ENCODE results near the gene PIK3CB. TPM values are rescaled to one million over a fixed set of nuclear protein-coding genes. Genes with fewer than 3 reads are reported as not detected.
"Not testable (repeated sequence)": the region's sequence is repeated elsewhere in the genome, so short reads cannot be mapped to it uniquely, and the experiment has no call there.

Gene PIK3CB
- total RNA-seq, 2 experiments from 2014 or later, result 17.4 to 20.5 TPM

GRCh38 chr3:138801792-138802191 lies 32.9 kb downstream of the PIK3CB start:
- DNase-seq, result no peak
- Mint-ChIP-seq H3K4me1 (peaks cover 24% of the 10 kb centered on the region), H3K9me3 (no peaks in the 10 kb centered on the region), H3K36me3 (peaks cover 4% of the 10 kb centered on the region), H3K4me3 (no peak overlapping the region), H3K27me3 (no peaks in the 10 kb centered on the region), H3K27ac (no peak overlapping the region)

- no peak overlapping the region for H3K27ac Mint-ChIP-seq
- H3K4me3 Mint-ChIP-seq, result no peak overlapping the region
- H3K36me3 Mint-ChIP-seq, result peaks cover 7% of the 10 kb centered on the region
- H3K27me3 Mint-ChIP-seq, result no peaks in the 10 kb centered on the region
- H3K4me1 Mint-ChIP-seq, result peaks cover 24% of the 10 kb centered on the region
- no peak for DNase-seq
- H3K9me3 Mint-ChIP-seq, result no peaks in the 10 kb centered on the region
Measured at GRCh38 chr3:138800248-138800647, 34.5 kb downstream of the PIK3CB start.

GRCh38 chr3:138799822-138800221 lies 34.9 kb downstream of the PIK3CB start:
- no peak for DNase-seq
- no peak overlapping the region for H3K4me3 Mint-ChIP-seq
- peaks cover 24% of the 10 kb centered on the region for H3K4me1 Mint-ChIP-seq
- H3K9me3 Mint-ChIP-seq, result no peaks in the 10 kb centered on the region
- peaks cover 7% of the 10 kb centered on the region for H3K36me3 Mint-ChIP-seq
- H3K27ac Mint-ChIP-seq, result no peak overlapping the region
- H3K27me3 Mint-ChIP-seq, result no peaks in the 10 kb centered on the region

- no peak for DNase-seq
- no peak overlapping the region for H3K4me3 Mint-ChIP-seq
- H3K27me3 Mint-ChIP-seq, result no peaks in the 10 kb centered on the region
- no peaks in the 10 kb centered on the region for H3K9me3 Mint-ChIP-seq
- H3K4me1 Mint-ChIP-seq, result peaks cover 14% of the 10 kb centered on the region
- no peak overlapping the region for H3K27ac Mint-ChIP-seq
- H3K36me3 Mint-ChIP-seq, result peaks cover 12% of the 10 kb centered on the region
Measured at GRCh38 chr3:138797508-138798038, 37.2 kb downstream of the PIK3CB start.

- no peak for DNase-seq
- H3K4me1 Mint-ChIP-seq, result peaks cover 15% of the 10 kb centered on the region
- H3K27me3 Mint-ChIP-seq, result no peaks in the 10 kb centered on the region
- H3K27ac Mint-ChIP-seq, result no peak overlapping the region
- no peaks in the 10 kb centered on the region for H3K9me3 Mint-ChIP-seq
- peaks cover 12% of the 10 kb centered on the region for H3K36me3 Mint-ChIP-seq
- H3K4me3 Mint-ChIP-seq, result no peak overlapping the region
Measured at GRCh38 chr3:138796761-138797160, 38.0 kb downstream of the PIK3CB start.

GRCh38 chr3:138786788-138787271 lies 47.9 kb downstream of the PIK3CB start:
- Mint-ChIP-seq H3K4me1 (peaks cover 18% of the 10 kb centered on the region), H3K9me3 (no peaks in the 10 kb centered on the region), H3K36me3 (peaks cover 16% of the 10 kb centered on the region), H3K27me3 (no peaks in the 10 kb centered on the region), H3K4me3 (no peak overlapping the region), H3K27ac (peak overlapping the region; percentile 2)
- no peak for DNase-seq

GRCh38 chr3:138785951-138786350 lies 48.8 kb downstream of the PIK3CB start:
- Mint-ChIP-seq H3K4me3 (no peak overlapping the region), H3K27ac (no peak overlapping the region), H3K4me1 (peaks cover 13% of the 10 kb centered on the region), H3K27me3 (no peaks in the 10 kb centered on the region), H3K36me3 (peaks cover 9% of the 10 kb centered on the region), H3K9me3 (no peaks in the 10 kb centered on the region)
- no peak for DNase-seq

- not testable (repeated sequence) for H3K9me3 Mint-ChIP-seq, H3K36me3 Mint-ChIP-seq, H3K4me3 Mint-ChIP-seq, H3K27me3 Mint-ChIP-seq, DNase-seq, H3K27ac Mint-ChIP-seq
- H3K4me1 Mint-ChIP-seq, result peaks cover 13% of the 10 kb centered on the region
Measured at GRCh38 chr3:138785362-138785857, 49.3 kb downstream of the PIK3CB start.

- H3K4me1 Mint-ChIP-seq, result peaks cover 19% of the 10 kb centered on the region
- no peaks in the 10 kb centered on the region for H3K9me3 Mint-ChIP-seq
- H3K36me3 Mint-ChIP-seq, result peaks cover 13% of the 10 kb centered on the region
- DNase-seq, result no peak
- H3K27ac Mint-ChIP-seq, result no peak overlapping the region
- H3K27me3 Mint-ChIP-seq, result no peaks in the 10 kb centered on the region
- H3K4me3 Mint-ChIP-seq, result no peak overlapping the region
Measured at GRCh38 chr3:138782755-138783154, 52.0 kb downstream of the PIK3CB start.

GRCh38 chr3:138781012-138781470 lies 53.7 kb downstream of the PIK3CB start:
- Mint-ChIP-seq H3K9me3 (no peaks in the 10 kb centered on the region), H3K4me3 (no peak overlapping the region), H3K36me3 (peaks cover 17% of the 10 kb centered on the region), H3K4me1 (peaks cover 19% of the 10 kb centered on the region), H3K27ac (no peak overlapping the region), H3K27me3 (no peaks in the 10 kb centered on the region)
- peak; percentile 4 for DNase-seq

- DNase-seq, result no peak
- Mint-ChIP-seq H3K27me3 (no peaks in the 10 kb centered on the region), H3K4me1 (peaks cover 30% of the 10 kb centered on the region), H3K27ac (no peak overlapping the region), H3K9me3 (no peaks in the 10 kb centered on the region), H3K36me3 (peaks cover 17% of the 10 kb centered on the region), H3K4me3 (no peak overlapping the region)
Measured at GRCh38 chr3:138778643-138779042, 56.1 kb downstream of the PIK3CB start.

- H3K4me3 Mint-ChIP-seq, result no peak overlapping the region
- no peaks in the 10 kb centered on the region for H3K27me3 Mint-ChIP-seq
- H3K36me3 Mint-ChIP-seq, result peaks cover 14% of the 10 kb centered on the region
- peaks cover 27% of the 10 kb centered on the region for H3K4me1 Mint-ChIP-seq
- no peak for DNase-seq
- H3K27ac Mint-ChIP-seq, result no peak overlapping the region
- H3K9me3 Mint-ChIP-seq, result no peaks in the 10 kb centered on the region
Measured at GRCh38 chr3:138776961-138777360, 57.8 kb downstream of the PIK3CB start.

GRCh38 chr3:138775254-138775595 lies 59.5 kb downstream of the PIK3CB start:
- peaks cover 11% of the 10 kb centered on the region for H3K36me3 Mint-ChIP-seq
- DNase-seq, result no peak
- H3K27me3 Mint-ChIP-seq, result no peaks in the 10 kb centered on the region
- peaks cover 24% of the 10 kb centered on the region for H3K4me1 Mint-ChIP-seq
- no peak overlapping the region for H3K4me3 Mint-ChIP-seq
- no peak overlapping the region for H3K27ac Mint-ChIP-seq
- no peaks in the 10 kb centered on the region for H3K9me3 Mint-ChIP-seq

- H3K36me3 Mint-ChIP-seq, result peaks cover 17% of the 10 kb centered on the region
- no peaks in the 10 kb centered on the region for H3K9me3 Mint-ChIP-seq
- H3K27me3 Mint-ChIP-seq, result no peaks in the 10 kb centered on the region
- DNase-seq, result no peak
- no peak overlapping the region for H3K27ac Mint-ChIP-seq
- H3K4me1 Mint-ChIP-seq, result peaks cover 29% of the 10 kb centered on the region
- no peak overlapping the region for H3K4me3 Mint-ChIP-seq
Measured at GRCh38 chr3:138774529-138775253, 60.0 kb downstream of the PIK3CB start.

- Mint-ChIP-seq H3K9me3 (no peaks in the 10 kb centered on the region), H3K36me3 (peaks cover 30% of the 10 kb centered on the region), H3K27me3 (no peaks in the 10 kb centered on the region), H3K4me1 (peaks cover 19% of the 10 kb centered on the region), H3K4me3 (no peak overlapping the region), H3K27ac (no peak overlapping the region)
- no peak for DNase-seq
Measured at GRCh38 chr3:138771585-138771984, 63.1 kb downstream of the PIK3CB start.

- Mint-ChIP-seq H3K4me3 (no peak overlapping the region), H3K9me3 (no peaks in the 10 kb centered on the region), H3K36me3 (peaks cover 30% of the 10 kb centered on the region), H3K4me1 (peaks cover 12% of the 10 kb centered on the region), H3K27me3 (no peaks in the 10 kb centered on the region), H3K27ac (no peak overlapping the region)
- no peak for DNase-seq
Measured at GRCh38 chr3:138769616-138770015, 65.1 kb downstream of the PIK3CB start.

Measured in activated naive CD8-positive, alpha-beta T cell treated with anti-CD3 and anti-CD28 coated beads for 36 hours (primary cell).